Measurements from ENCODE around the gene ST8SIA6. TPM values are rescaled to one million over a fixed set of nuclear protein-coding genes. Genes with fewer than 3 reads are reported as not detected.

ST8SIA6 gene
- total RNA-seq, 1 experiment from 2014 or later = not detected

DNA sequence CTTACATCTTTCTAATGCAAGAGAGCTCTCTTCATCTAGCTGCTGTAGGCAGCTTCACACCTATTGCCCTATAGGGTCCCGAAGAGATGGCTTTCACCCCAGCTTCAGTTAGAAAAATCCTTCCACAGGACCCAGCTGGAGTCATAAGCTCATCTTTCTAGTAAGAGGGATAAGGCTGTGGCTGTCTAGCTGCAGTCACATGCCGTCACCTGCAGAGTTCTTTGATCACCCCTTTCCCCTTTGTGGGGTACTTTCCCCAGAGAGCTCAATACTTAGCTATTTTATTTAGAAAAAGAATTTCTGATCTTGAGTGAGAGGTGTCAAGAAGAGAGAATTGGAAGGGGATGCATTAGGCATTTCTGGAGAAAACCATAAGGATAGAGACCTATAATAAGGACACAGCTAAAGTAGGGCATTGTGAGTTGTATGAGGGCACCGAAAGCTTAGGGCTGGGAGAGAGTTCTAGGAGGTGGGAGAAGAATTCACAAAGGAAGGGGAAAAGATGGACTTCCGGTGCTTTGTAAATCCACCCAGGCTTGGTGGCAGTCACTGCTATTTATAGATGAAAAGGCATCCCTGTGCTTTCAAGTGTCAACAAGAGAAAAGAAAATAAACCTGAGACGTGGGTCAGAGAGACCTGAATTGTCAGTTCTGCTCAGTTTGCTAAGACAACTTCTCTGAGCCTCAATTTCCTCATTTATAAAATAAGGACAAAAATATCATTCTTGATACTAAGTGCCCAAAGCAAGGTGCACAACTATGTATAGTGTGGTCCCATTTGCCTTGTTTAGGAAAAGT lies 11.1 kb upstream of the ST8SIA6 start:
- no TSS peak for BruUV-seq (replicated peaks)

DNA sequence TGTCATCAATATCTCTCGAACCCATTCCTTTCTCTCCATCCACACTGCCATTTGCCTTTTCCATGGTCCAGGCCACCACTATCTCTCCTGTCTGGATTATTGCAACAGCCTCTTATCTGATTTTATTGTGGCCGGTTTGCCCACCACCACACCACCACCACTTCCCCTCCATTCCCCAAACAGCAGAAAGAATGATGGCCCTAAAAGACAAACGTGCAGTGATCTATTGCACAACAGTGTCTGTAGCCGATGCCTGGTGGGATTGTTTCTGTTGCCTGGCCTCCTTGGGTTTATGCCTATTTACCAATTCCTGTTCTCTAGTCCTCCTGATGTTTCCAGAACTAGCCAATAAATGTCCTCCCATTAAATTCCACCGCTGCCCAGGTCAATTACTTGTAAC lies 10.2 kb upstream of the ST8SIA6 start:
- CTCF ChIA-PET = no interaction called here

More for the DNA sequence above, 11.1 kb upstream of the ST8SIA6 start:
- Histone ChIP-seq H3K4me3 (ENCODE audit: low read depth, low read length, poor library complexity, severe bottlenecking) (no peak overlapping the region), H3K27ac (ENCODE audit: low read depth, low read length, poor library complexity, severe bottlenecking) (no peak overlapping the region), H3K36me3 (ENCODE audit: insufficient read depth, low read length, poor library complexity, severe bottlenecking) (no peaks in the 10 kb centered on the region), H3K4me1 (ENCODE audit: insufficient read depth, low read length, poor library complexity, severe bottlenecking) (no peaks in the 10 kb centered on the region), H3K9me3 (ENCODE audit: low read depth, low read length, poor library complexity, severe bottlenecking) (no peaks in the 10 kb centered on the region), H3K27me3 (replicated peaks; ENCODE audit: insufficient read depth, low read depth, low read length, poor library complexity) (peaks cover 4% of the 10 kb centered on the region)
- TF ChIP-seq, protein P1, sequence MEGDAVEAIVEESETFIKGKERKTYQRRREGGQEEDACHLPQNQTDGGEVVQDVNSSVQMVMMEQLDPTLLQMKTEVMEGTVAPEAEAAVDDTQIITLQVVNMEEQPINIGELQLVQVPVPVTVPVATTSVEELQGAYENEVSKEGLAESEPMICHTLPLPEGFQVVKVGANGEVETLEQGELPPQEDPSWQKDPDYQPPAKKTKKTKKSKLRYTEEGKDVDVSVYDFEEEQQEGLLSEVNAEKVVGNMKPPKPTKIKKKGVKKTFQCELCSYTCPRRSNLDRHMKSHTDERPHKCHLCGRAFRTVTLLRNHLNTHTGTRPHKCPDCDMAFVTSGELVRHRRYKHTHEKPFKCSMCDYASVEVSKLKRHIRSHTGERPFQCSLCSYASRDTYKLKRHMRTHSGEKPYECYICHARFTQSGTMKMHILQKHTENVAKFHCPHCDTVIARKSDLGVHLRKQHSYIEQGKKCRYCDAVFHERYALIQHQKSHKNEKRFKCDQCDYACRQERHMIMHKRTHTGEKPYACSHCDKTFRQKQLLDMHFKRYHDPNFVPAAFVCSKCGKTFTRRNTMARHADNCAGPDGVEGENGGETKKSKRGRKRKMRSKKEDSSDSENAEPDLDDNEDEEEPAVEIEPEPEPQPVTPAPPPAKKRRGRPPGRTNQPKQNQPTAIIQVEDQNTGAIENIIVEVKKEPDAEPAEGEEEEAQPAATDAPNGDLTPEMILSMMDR (conservative IDR thresholded peaks at IDR 0.05; ENCODE audit: low read depth, low read length) = no peak
- TF ChIP-seq EZH2 (IDR thresholded peaks at IDR 0.05; ENCODE audit: borderline replicate concordance, low read depth, low read length, poor library complexity, severe bottlenecking) = no peak
- ChIA-PET CTCF (no interaction called here), POLR2A (ENCODE audit: low non-redundant PET) (no interaction called here)
- intact Hi-C loops (cut with micrococcal nuclease; ENCODE audit: unreplicated experiment) = no loop called here
- no peak for DNase-seq (ENCODE audit: low spot score)

GRCh38 chr10:17460756-17461155 lies 6.4 kb upstream of the ST8SIA6 start:
- Histone ChIP-seq H3K9me3 (ENCODE audit: low read depth, low read length, poor library complexity, severe bottlenecking) (no peaks in the 10 kb centered on the region), H3K27ac (ENCODE audit: low read depth, low read length, poor library complexity, severe bottlenecking) (no peak overlapping the region), H3K27me3 (replicated peaks; ENCODE audit: insufficient read depth, low read depth, low read length, poor library complexity) (peaks cover 7% of the 10 kb centered on the region), H3K4me1 (ENCODE audit: insufficient read depth, low read length, poor library complexity, severe bottlenecking) (no peaks in the 10 kb centered on the region), H3K4me3 (ENCODE audit: low read depth, low read length, poor library complexity, severe bottlenecking) (no peak overlapping the region), H3K36me3 (ENCODE audit: insufficient read depth, low read length, poor library complexity, severe bottlenecking) (no peaks in the 10 kb centered on the region)
- no peak for TF ChIP-seq EZH2 (IDR thresholded peaks at IDR 0.05; ENCODE audit: borderline replicate concordance, low read depth, low read length, poor library complexity, severe bottlenecking)
- TF ChIP-seq, protein P1 (conservative IDR thresholded peaks at IDR 0.05; ENCODE audit: low read depth, low read length) = no peak
- no TSS peak for BruUV-seq (replicated peaks)
- ChIA-PET POLR2A (ENCODE audit: low non-redundant PET) (no interaction called here), CTCF (no interaction called here)
- intact Hi-C loops (cut with micrococcal nuclease; ENCODE audit: unreplicated experiment) = no loop called here
- no peak for DNase-seq (ENCODE audit: low spot score)

More for the DNA sequence above, 10.2 kb upstream of the ST8SIA6 start:
- H3K4me3 ChIP-seq (ENCODE audit: low read depth, low read length, poor library complexity, severe bottlenecking) = no peak overlapping the region
- POLR2A ChIA-PET (ENCODE audit: low non-redundant PET) = no interaction called here
- no peak for TF ChIP-seq EZH2 (IDR thresholded peaks at IDR 0.05; ENCODE audit: borderline replicate concordance, low read depth, low read length, poor library complexity, severe bottlenecking)
- TF ChIP-seq, protein P1 (conservative IDR thresholded peaks at IDR 0.05; ENCODE audit: low read depth, low read length) = no peak
- no peak overlapping the region for H3K27ac ChIP-seq (ENCODE audit: low read depth, low read length, poor library complexity, severe bottlenecking)
- no peaks in the 10 kb centered on the region for H3K4me1 ChIP-seq (ENCODE audit: insufficient read depth, low read length, poor library complexity, severe bottlenecking)
- BruUV-seq (replicated peaks) = no TSS peak
- peaks cover 4% of the 10 kb centered on the region for H3K27me3 ChIP-seq (replicated peaks; ENCODE audit: insufficient read depth, low read depth, low read length, poor library complexity)
- no peaks in the 10 kb centered on the region for H3K9me3 ChIP-seq (ENCODE audit: low read depth, low read length, poor library complexity, severe bottlenecking)
- no peak for DNase-seq (ENCODE audit: low spot score)
- intact Hi-C loops (cut with micrococcal nuclease; ENCODE audit: unreplicated experiment) = no loop called here
- H3K36me3 ChIP-seq (ENCODE audit: insufficient read depth, low read length, poor library complexity, severe bottlenecking) = no peaks in the 10 kb centered on the region

All from A673 (cell line).